GM19395 (cell line): ENCODE results near the gene ZNF423.
A peak's percentile ranks its signal among the peaks of the same experiment; 100 is the strongest.
"Not testable (repeated sequence)": the region's sequence is repeated elsewhere in the genome, so short reads cannot be mapped to it uniquely, and the experiment has no call there.

Experiments
- ATAC-seq: cut with Tn5 transposase; IDR thresholded peaks from one replicate; pipeline ENCODE4 v1.9.1; 2021; ENCODE audit warnings: mild to moderate bottlenecking, moderate library complexity; ENCODE audit not compliant: unreplicated experiment

Gene ZNF423

DNA sequence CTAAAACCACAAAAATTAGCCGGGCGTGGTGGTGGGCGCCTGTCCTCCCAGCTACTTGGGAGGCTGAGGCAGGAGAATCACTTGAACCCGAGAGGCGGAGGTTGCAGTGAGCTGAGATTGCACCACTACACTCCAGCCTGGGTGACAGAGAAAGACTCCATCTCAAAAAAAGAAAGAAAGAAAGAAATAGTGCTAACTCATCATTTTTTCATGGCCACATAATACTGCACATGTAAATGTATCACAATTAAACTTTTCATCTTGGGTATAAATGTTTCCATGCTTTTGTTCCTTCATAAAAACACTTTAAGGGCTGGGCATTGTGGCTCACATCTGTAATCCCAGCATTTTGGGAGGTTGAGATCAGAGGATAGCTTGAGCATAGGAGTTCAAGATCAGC, 15.9 kb upstream of the ZNF423 start:
- ATAC-seq: not testable (repeated sequence)

DNA sequence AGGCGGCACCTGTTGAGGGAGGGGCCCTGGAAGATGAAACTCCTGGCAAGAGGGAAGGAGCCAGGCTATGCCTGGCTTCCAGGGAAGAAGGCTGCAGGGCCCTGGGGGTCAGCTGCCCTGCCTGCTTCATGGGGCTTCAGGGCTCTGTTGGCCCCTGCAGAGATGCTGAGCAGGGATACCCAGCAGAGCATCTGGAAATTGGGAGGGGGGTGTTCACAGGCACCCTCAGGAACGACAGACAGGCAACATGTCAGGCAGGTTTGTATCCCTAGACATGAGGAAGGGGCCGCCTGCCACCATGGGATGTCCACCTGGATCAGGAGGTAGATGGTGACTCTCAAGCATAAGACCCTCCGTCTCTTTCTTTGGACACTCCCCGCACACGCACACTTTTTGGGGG, 13.8 kb upstream of the ZNF423 start:
- no peak for ATAC-seq

DNA sequence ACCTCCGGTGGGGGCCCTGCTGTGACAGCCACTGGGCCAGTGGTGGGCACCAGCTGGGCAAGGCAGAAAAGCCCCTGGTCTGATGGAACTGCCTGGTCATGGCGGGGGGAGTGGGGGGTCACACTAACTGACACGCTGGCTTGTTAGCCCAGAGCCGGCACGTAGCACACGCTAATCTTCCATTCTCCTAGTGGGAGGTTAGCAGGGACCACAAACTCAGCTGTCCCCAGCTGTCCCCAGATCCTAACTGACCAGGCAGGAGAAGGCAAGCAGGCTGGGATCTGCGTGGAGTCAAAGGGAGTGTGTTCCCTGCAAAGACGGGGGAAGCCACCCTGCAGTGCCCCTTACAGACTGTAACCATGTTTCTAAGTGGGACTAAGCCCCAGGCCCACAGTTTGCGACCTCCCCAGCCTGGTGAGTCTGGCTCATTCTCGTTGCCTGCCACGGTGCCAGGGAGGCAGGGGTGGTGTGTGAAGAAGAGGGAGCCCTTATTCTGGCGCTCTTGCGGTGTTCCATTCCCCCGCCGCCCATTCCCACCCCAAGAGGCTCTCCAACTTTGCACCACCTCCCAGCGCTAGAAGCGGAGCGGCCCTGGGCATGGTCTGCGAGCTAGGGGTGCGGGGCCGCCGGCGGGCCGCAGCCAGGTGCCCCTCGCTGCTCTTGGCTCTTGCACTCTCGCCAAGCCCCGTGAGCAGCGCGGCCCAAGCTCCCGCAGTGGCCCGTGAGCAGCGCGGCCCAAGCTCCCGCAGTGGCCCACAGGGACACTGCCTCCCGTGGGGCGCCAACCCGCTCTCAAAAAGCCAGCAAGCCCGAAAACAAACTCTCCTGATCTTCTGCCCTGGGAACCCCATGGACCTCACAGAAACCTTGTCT, 12.1 kb upstream of the ZNF423 start:
- ATAC-seq: no peak

DNA sequence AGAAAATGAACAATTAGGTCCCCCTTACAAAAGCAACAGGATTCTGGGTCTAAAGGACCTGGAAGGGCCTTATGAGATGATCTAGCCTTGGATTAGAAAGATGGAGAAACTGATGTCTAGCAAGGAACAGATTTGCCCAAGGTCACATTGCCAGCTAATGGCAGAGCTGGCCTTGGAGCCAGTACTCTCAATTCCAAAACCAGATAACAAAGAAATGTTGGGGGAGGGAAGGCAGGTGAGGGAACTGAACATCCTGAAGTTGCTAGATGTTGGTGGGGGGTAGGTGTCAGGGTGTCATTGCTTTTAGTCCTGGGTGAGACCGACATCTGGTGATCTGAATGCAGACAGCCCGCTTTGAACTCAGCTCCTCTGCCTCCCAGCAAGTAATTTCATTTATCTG, 11.3 kb upstream of the ZNF423 start:
- no peak for ATAC-seq

DNA sequence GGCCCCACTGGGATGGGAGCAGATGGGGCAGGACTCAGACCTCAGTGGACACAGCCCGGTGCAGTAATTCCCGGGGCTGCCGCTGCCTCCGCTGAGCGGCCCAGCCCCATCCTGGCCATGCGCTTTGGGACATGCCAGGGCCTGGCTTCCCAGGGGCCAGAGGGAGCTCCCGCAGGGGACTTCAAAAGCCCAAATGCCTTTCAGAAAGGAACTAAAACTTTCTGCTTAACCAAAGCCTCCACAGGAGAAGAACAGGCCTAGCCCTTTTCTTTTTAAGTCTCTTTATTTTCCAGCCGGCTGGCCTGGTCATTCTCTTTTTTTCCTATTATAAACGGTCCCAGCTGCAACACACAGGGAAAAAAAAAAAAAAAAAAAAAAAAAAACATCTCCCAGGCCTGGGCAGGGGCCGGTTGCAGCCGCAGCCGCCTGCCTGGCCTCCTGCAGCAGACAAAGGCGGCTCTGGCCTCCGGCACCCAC, 10.7 kb upstream of the ZNF423 start:
- ATAC-seq: no peak

DNA sequence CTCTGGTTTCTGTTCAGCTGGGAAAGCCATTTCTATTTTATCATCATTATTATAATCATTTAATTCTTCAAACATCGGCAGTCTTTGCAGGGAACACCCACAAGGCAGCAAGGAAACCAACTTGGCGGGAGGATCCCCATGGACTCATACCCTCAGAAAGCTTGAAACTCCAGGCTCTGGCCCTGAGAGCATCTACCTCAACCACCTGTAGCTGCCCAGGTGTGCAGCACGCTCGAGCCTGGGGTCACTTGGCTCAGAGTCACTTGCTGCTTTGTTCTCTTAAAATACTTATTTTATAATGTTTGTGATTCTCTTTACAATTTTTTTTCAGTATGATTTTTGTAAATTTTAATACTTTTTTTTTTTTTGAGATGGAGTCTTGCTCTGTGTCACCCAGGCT, 6.8 kb upstream of the ZNF423 start:
- no peak for ATAC-seq

DNA sequence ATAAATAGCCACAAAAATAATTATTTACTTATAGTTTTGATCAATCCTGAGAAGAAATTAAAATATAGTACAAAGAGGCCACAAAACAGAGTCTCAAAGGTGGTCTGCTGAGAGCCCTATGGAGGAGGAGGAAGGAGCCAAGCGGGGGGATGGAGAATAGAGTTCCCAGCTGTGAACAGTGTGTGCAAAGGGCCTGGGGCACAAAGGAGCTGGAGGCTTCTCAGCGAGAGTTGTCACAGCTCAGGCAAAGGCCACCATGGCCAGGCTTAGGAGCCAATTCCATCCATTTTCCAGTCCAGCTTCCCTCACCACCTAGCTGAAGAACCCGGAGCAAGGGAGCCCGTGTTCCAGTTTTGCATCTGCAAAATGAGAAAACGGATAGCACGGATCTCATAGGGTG, 5.4 kb upstream of the ZNF423 start:
- ATAC-seq: no peak

DNA sequence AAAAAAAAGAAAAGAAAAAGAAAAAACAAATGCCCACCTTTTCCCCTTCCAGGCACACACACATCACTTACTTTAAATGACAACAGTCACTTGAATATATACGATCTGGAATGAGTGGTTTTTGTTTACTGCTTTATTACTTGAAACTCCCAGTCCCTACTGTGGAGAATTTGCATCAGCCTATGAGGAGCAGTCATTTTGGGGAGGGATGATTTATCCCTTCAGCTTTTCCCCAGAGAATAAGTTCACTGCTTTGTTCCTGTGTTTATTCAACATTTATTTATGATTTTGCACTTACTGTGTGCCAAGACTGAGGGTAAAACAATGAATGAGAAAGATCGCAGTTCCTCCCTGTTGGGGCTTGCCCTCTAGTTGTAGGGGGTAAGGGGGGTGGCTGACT, 4.7 kb upstream of the ZNF423 start:
- ATAC-seq: no peak

DNA sequence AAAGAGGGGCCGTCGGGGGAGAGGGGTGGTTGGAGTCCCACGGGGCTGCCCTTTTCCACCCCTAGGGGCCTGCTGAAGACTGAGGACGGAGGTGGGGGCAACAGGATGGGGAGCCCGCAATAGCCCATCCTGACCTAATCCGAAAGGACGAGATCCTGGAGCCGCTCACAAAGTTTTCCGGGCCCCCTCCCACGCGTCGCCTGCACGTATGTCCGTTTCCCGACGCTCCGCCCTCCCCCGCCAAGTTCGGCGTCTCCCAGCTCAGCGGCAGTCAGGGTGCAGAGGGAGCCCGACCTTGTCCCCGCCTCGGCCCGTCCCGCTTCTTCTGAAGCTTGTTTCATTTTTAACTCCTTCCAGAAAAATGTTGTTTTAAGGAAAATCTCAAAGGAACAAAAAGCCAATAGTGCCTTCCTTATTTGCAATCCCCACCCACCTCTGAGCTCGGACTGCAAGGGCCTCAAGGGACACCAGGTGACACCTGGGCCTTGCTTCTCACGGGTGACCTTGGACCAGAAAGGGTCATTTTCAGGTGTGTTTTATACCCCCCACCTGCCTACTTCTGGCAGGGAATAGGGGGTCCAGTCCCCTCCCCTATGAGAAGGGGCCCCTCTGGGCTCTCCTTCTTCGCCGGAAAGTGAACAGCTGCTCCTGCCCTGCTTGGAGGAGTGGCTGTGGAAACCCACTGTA, 3.4 kb upstream of the ZNF423 start:
- ATAC-seq: no peak

DNA sequence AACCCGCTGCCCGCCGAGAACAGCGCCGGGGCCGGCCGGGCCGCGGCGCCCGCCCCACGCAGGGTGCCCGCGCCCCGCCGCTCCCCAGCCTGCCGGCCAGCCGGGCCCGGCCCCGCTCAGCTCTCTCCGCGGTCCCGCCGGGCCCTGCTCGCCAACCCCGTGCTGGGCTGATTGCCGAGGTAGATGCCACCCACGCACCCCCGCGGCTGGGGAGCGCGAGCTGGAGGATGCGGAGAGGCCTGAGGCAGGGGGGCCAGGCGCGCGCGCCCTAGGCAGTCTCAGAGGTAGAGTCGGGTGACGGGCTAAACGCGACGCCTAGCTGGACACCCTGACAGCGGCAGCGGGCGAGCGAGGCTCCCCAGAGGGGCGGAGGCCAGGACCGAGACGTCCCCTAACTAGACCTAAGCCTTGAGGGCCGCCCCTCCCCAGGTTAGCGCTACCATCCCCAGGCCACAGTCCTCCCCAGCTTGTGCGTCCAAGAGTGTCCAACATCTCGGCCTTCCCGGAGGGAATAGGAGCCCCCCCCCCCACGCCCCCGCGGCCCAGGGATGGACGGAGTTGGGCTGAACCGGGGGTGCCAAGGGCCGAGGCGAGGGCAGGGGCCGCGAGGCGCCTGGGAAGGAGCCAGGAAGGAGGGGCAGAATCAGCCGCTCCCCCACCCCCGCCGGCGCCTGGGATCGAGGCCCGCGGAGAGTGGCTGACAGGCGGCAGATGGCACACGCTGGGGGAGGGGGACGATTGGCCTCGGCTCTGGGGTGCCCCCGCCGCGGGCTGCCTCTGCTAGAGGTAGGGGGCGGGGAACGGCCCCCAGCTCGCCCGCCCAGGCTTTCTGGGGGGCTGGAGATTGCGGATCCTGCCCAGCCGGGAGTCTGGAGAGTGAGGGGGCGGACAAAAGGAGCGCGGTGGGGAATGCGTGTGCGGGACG, 2.5 kb upstream of the ZNF423 start:
- no peak for ATAC-seq

DNA sequence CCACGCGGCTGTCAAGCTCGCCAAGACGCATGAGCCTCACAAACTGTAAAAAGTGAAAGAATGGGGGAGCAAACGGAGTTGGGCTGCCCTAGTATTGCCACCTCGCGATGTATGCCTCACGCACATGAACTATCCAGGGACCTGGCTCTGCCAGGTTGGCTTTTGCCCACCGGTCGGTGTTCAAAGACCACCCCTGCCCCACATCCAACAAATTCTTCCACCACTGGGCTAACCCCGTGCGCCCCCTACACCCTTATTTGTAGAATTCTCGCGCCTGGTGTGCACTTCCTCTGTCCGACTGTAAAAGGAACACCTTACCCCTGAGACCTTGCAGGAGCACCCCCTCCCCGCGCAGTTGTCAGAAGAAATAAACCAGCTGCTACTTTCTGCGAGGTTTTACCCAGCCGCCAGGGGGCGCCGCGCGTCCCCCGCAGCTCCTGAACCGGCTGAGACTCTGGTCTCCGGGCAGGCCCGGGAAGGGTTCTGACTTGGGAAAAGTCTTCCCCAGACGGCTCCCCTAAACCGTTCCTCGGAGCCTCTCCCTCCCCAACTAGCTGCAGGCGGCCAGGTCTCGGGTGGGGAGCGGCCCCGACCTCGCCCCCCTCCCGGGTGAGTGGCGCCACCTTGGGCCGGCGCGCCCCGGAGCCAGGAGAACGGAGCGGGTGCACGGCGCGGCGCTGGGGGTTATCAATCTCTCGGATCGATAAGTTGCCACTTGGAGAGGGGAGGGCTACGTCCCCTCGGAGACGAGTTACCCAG, 1.7 kb upstream of the ZNF423 start:
- ATAC-seq: no peak

DNA sequence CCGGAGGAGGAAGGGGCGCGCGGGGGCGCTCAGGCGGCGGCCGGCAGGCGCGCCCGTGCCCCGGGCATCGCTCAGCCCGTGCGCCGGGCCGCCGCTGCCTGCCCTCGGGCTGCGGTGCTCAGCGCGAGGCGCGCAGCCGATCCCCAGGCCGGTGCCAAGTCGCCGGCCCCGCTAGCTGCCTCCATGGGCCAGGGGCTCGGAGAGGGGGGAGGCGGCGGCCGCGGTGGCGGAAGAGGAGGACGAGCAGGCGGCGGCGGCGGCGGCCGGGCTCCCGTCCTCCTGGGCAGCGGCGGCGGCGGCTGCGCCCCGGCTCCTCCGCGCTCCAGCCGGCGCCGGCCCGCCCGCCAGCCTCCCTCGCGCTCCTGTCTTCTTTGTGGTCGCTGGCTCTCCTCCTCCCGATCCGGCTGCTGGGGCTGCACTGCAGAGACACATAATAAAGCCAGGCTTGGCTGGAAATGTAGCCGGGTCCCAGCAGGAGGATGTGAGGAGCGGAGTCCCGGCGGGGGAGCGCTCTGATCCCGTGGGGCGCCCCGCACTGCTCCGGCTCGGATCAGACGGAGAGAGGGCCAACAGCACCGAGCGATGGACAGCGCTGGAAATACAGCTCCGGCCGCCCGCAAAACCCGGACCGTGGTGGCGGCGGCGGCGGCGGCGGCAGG, 889 bp upstream of the ZNF423 start:
- ATAC-seq: no peak

DNA sequence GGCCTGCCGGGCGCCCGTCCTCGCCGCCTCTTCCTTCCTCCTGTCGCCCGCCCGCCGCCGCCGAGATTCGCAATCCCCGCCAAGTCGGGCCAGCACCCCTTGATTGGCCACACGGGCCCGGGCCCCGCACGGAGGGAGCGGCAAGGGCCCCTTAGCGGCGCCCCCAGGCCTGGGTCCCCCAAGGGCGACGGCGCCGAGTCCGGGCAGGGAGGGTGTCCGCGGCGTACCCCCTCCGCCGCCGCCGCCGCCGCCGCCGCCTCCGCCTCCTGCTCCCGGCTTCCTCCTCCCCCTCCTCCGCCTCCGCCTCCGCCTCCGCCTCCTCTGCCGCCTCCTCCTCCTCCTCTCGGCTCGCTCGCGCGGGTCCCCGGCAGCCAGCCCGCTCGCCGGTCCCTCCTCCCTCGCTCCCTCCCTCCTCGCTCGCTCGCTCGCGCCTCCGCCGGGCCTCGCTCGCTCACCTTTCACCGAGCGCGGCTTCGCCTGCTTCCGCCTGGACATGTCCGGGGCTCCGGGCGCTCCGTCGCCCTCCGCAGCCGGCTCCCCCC, 561 bp downstream of the ZNF423 start:
- ATAC-seq: peak; percentile 61

DNA sequence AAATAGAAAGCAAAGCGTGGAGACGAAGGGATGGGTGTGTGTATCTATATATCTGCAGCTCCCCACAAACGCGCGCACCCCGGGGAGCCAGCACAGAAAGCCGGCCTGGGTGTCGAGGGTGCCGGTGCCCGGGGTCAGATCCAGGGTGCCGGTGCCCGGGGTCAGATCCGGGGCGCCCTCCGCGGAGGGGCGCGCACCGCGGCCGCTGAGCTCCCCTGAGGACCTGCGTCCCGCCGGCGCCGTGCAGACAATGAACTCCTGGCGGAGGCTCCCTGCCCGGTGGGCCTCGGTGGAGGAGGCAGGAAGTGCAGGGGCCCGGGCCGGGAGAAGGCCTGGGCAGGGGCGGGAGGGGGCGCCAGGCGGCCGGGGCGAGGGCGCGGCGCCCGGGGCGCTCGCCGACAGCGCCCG, 1.1 kb downstream of the ZNF423 start:
- peak; percentile 31 for ATAC-seq

DNA sequence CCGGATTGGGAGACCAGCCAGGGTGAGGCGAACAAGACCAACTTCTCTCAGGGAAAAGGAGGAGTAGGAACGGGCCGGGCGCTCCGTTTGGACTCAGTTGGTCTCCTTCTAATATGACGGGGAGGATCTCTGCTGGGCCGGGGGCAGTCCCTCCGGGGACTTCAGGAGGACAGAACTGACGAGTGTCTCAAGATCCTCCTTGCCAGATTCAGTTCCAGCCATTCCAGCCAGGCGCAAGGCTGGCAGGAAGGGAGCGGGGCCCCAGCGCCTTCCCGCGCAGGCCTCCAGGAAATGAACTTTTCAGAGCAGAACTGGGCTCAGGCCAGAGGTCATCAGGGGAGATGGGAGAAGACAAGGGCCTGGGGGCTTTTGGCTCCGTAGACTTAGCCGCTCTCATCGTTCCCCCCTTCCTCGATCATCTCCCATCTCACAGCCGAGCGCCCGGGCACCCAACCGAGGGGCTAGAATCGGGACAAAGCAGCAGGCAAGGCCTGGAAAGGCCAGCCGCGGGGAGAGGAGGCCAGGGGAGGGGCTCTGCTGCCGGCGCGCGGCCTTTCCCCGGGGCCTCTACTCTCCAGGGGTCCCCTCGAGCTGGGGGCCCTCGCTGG, 1.6 kb downstream of the ZNF423 start:
- ATAC-seq: no peak

DNA sequence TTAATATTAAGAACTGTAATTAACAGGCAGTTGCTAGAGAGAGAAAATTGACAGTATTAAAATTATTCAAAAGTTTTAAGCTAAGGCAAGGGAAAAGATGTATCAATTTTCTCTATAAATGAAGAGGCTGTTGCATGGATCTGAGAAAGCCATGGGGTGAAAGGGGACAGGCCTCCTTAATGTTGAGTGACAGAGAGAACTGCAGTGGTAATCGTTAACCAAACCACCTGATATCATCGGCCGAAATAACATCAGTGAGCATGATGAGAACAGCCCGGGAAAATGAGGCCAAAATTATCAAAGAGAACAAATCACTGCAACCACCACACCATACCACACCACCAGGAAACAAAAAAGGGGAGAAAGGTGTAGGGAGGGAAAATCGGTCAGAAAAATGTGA, 3.6 kb downstream of the ZNF423 start:
- no peak for ATAC-seq

DNA sequence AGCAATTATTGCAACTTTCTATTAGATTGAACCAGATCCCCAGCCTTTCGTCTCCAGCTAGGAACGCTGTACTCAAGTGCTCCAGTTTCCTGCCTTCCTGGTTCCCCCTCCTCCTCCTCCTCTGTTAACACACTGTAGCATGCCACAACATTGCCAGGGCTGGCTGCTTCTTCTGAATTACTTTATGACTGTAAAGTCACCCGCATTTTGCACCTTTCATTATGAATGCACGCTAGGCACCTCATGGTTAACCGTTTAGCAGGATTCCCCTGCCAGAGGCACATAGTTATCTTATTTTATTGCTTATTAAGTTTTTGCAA, 4.5 kb downstream of the ZNF423 start:
- ATAC-seq: no peak

DNA sequence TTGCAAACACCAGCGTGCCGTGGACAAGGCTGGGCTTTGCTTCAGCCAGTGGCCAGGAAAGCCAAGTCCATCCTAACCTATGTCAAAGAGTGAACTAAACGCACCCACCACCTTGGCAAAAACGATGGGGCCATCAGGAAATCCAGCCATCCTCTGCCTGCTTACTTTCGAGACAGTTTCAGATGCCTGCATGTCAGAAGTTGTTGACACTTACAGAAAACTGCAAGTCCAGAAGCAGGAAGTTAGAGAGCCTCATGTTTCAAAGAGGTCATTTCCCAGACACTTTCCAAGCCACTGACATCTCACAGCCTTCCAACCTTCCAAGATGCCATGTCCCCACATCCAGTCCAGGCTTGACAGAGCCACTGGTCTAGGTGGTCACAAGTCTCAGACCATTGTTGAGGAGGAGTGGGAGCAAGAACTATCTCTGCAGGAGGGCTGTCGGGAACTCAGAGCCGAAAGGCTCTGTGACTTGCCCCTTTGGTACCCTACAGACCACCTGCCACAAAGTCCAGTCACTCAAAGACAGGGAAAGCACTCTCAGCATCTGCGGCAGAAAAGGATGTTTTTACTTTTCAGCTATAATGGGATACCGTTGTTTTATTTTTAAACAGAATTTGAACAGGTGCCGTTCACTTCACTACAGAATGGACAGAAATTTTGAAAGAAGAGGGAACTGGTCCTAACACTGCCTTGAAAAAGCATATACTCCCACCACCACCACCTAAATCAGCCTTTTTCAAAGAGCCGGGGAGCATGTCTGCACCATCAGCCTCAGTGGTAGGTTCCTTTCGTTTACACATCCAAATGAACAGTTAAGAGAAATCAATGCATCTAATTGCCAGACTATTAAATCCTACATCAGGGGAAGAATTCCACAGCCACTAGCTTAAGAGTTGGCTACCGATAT, 5.1 kb downstream of the ZNF423 start:
- no peak for ATAC-seq

DNA sequence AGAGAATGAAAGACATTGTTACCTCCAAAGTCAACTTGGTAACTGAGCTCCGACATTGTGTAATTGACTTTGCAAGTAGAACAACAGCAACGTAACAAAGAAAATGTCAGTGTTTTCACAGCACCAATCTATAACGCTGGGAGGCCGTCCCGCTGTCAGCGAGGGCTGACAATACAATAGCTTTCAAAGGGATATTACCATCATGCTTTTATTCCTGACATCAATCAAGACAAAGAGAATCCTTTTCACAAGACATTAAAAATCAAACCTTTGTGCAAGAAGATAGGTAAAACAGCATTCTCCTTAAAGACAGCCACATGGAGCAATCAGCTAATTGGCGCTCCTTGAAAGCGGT, 6.2 kb downstream of the ZNF423 start:
- no peak for ATAC-seq
